ENCODE data around the gene SCAI.
"Not testable (repeated sequence)": the region's sequence is repeated elsewhere in the genome, so short reads cannot be mapped to it uniquely, and the experiment has no call there.

The SCAI gene

GRCh38 chr9:124940894-124941678 is 202.2 kb downstream of the SCAI start, which contains the start of gene GOLGA1:
Gene GOLGA1 (minus strand): TSS chr9:124941083. CDS start chr9:124938711, 2,372 bp downstream.
- DNase-seq, result peak; percentile 89 to 91

- DNase-seq, result peak in 1 of 2 donors; percentile 30
Observed at GRCh38 chr9:124940521-124940893, 202.8 kb downstream of the SCAI start.

GRCh38 chr9:124939944-124940343 is 203.4 kb downstream of the SCAI start:
- no peak for DNase-seq

GRCh38 chr9:124934290-124934689 is 209.0 kb downstream of the SCAI start:
- DNase-seq, result no peak

GRCh38 chr9:124932333-124932732 is 211.0 kb downstream of the SCAI start:
- DNase-seq, result no peak

GRCh38 chr9:124929464-124929863 is 213.9 kb downstream of the SCAI start:
- no peak for DNase-seq

GRCh38 chr9:124928116-124928515 is 215.2 kb downstream of the SCAI start:
- no peak for DNase-seq

GRCh38 chr9:124920394-124920793 is 222.9 kb downstream of the SCAI start:
- DNase-seq, result not testable (repeated sequence)

GRCh38 chr9:124914753-124915405 is 228.4 kb downstream of the SCAI start:
- no peak for DNase-seq

GRCh38 chr9:124913378-124913777 is 229.9 kb downstream of the SCAI start:
- no peak for DNase-seq

- DNase-seq, result no peak
Observed at GRCh38 chr9:124911766-124912165, 231.6 kb downstream of the SCAI start.

- DNase-seq, result no peak
Observed at GRCh38 chr9:124908098-124908497, 235.2 kb downstream of the SCAI start.

- DNase-seq, result no peak
Observed at GRCh38 chr9:124906966-124907365, 236.4 kb downstream of the SCAI start.

GRCh38 chr9:124899845-124900244 is 243.5 kb downstream of the SCAI start:
- DNase-seq, result no peak

- DNase-seq, result no peak
Observed at GRCh38 chr9:124897570-124898460, 245.5 kb downstream of the SCAI start.

- DNase-seq, result no peak
Observed at GRCh38 chr9:124894741-124895170, 248.6 kb downstream of the SCAI start.

- no peak for DNase-seq
Observed at GRCh38 chr9:124894035-124894740, 249.1 kb downstream of the SCAI start.

Data from stimulated activated CD4-positive, alpha-beta T cell treated with anti-CD3 and anti-CD28 coated beads, Interleukin-2, amount 100 ng/mL, for 48 hours (primary cell).